ENCODE measurements around the gene IFRD1. TPM values are rescaled to one million over a fixed set of nuclear protein-coding genes. Genes with fewer than 3 reads are reported as not detected.
"Not testable (repeated sequence)": the region's sequence is repeated elsewhere in the genome, so short reads cannot be mapped to it uniquely, and the experiment has no call there.

IFRD1 gene
- total RNA-seq, 1 experiment from 2014 or later = 79.6 TPM

DNA sequence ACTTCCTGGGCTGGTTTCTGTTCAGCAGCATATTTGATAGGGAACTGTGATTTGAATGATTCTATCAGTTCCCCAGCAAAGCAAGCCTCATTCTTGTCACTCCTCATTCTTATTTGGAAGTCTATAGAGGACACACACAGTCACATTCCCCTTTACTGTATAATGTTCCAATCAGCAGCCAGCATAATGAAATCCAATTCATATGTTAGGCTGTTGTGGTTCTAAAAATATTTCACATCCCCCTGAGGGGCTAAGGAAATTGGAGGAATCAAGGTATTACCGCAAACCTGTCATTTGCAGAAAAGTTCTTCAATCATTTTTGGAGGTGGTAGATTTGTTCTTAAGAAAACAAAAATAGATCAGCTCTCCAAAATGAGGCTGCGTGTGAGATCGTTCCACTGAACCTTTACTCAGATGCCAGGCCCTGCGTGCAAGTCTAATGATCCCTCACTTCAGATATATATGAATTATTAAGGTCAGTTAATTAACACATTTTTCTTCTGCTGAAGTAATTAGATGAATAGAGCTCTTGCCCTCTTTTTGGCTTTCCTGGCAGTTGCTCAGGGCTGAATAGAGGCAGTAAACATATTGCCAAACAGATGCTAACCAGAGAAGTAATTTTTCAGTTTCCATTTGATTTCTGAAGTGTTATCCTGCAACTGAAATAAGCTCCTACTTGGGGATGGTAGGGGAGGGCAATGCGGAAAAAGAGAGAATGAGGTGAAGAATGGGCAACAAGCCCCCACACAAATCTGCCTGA lies 62.4 kb downstream of the IFRD1 start:
- intact Hi-C loops (cut with micrococcal nuclease; ENCODE audit: unreplicated experiment) = no loop called here

GRCh38 chr7:112515989-112516388 lies 65.7 kb downstream of the IFRD1 start:
- Histone ChIP-seq H2AFZ (no peak overlapping the region), H3K4me1 (replicated peaks; ENCODE audit: insufficient read depth) (no peaks in the 10 kb centered on the region), H3K36me3 (ENCODE audit: low read depth) (no peaks in the 10 kb centered on the region), H3K27ac (no peak overlapping the region), H3K79me2 (ENCODE audit: low read depth) (no peaks in the 10 kb centered on the region), H3K4me2 (no peak overlapping the region), H3K4me3 (no peak overlapping the region), H3K27me3 (ENCODE audit: insufficient read depth, low read depth) (peaks cover 23% of the 10 kb centered on the region; the same call in 1 of the 2 replicates), H3F3A (ENCODE audit: insufficient read depth, low read depth) (no peaks in the 10 kb centered on the region), H3K9me3 (ENCODE audit: insufficient read depth, low read depth) (no peaks in the 10 kb centered on the region), H3K9me2 (ENCODE audit: insufficient read depth) (no peaks in the 10 kb centered on the region), H4K20me1 (ENCODE audit: insufficient read depth) (no peaks in the 10 kb centered on the region)
- no TSS peak for BruUV-seq (replicated peaks)
- POLR2A ChIA-PET (ENCODE audit: unreplicated experiment) = no interaction called here
- CTCF ChIA-PET = no interaction called here
- intact Hi-C loops (cut with micrococcal nuclease; ENCODE audit: unreplicated experiment) = no loop called here
- TF ChIP-seq CTCF (conservative IDR thresholded peaks at IDR 0.05) (no peak), EZH2 (IDR thresholded peaks at IDR 0.05; ENCODE audit: low read depth) (no peak)
- no peak for DNase-seq

More for the DNA sequence above, 62.4 kb downstream of the IFRD1 start:
- no peak overlapping the region for H3K27ac ChIP-seq
- H3K36me3 ChIP-seq (ENCODE audit: low read depth) = no peaks in the 10 kb centered on the region
- ChIA-PET POLR2A (ENCODE audit: unreplicated experiment) (no interaction called here), CTCF (no interaction called here)
- no peak overlapping the region for H2AFZ ChIP-seq
- no peak overlapping the region for H3K4me3 ChIP-seq
- H3K79me2 ChIP-seq (ENCODE audit: low read depth) = no peaks in the 10 kb centered on the region
- no peaks in the 10 kb centered on the region for H3K9me3 ChIP-seq (ENCODE audit: insufficient read depth, low read depth)
- TF ChIP-seq CTCF (conservative IDR thresholded peaks at IDR 0.05) = no peak
- no peak for TF ChIP-seq EZH2 (IDR thresholded peaks at IDR 0.05; ENCODE audit: low read depth)
- H3K27me3 ChIP-seq (ENCODE audit: insufficient read depth, low read depth) = peaks cover 8% of the 10 kb centered on the region; the same call in 1 of the 2 replicates
- no peak overlapping the region for H3K4me2 ChIP-seq
- no peaks in the 10 kb centered on the region for H4K20me1 ChIP-seq (ENCODE audit: insufficient read depth)
- DNase-seq = no peak
- BruUV-seq (replicated peaks) = no TSS peak
- no peaks in the 10 kb centered on the region for H3F3A ChIP-seq (ENCODE audit: insufficient read depth, low read depth)
- H3K9me2 ChIP-seq (ENCODE audit: insufficient read depth) = no peaks in the 10 kb centered on the region
- H3K4me1 ChIP-seq (replicated peaks; ENCODE audit: insufficient read depth) = no peaks in the 10 kb centered on the region

DNA sequence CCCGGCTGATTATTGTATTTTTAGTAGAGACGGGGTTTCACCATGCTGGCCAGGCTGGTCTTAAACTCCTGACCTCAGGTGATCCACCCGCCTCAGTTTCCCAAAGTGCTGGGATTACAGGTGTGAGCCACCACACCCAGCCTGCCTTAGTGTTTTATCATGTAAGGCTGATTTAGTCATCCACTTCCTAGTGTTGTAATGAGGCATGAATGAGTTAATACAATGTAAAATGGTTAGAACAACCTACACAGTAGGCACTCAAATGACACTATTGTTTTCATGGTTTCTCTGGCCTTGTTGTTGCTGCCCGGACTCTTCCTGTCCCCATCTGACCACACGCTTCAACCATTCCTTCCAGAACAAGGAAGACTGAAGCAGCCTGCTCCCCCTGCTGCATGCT lies 66.2 kb downstream of the IFRD1 start:
- DNase-seq; H3K9me2 ChIP-seq (ENCODE audit: insufficient read depth); H3K36me3 ChIP-seq (ENCODE audit: low read depth); POLR2A ChIA-PET (ENCODE audit: unreplicated experiment); H3K9me3 ChIP-seq (ENCODE audit: insufficient read depth, low read depth); BruUV-seq (replicated peaks); H3K27ac ChIP-seq; H4K20me1 ChIP-seq (ENCODE audit: insufficient read depth); CTCF ChIA-PET; H3K4me3 ChIP-seq; H3K4me1 ChIP-seq (replicated peaks; ENCODE audit: insufficient read depth); H3K4me2 ChIP-seq; H3K79me2 ChIP-seq (ENCODE audit: low read depth); H3F3A ChIP-seq (ENCODE audit: insufficient read depth, low read depth); H2AFZ ChIP-seq; intact Hi-C loops (cut with micrococcal nuclease; ENCODE audit: unreplicated experiment): not testable (repeated sequence)
- peaks cover 23% of the 10 kb centered on the region; the same call in 1 of the 2 replicates for H3K27me3 ChIP-seq (ENCODE audit: insufficient read depth, low read depth)

DNA sequence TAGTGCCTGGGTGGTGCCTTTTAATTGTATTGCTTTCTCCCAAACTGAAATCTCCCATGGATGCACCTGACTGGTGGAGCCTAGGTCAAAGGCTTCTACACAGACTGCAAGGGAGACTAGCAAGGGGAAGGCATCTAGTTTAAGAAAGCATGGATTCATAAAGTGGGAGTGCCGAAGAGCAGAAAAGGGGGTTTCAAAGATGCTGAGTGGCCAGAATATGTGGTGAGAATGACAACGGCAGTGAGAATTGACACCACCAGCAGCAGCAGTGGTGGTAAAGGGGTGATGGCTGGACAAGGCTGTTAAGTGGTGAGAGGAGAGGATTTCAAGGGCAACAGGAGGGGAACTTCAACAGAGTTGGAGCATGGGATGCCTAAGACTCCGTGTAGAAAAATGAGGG lies 67.2 kb downstream of the IFRD1 start:
- no peak for DNase-seq
- CTCF ChIA-PET = no interaction called here
- BruUV-seq (replicated peaks) = no TSS peak
- Histone ChIP-seq H3K4me1 (replicated peaks; ENCODE audit: insufficient read depth) (no peaks in the 10 kb centered on the region), H3K27ac (no peak overlapping the region), H3K9me2 (ENCODE audit: insufficient read depth) (no peaks in the 10 kb centered on the region), H3K4me2 (no peak overlapping the region), H4K20me1 (ENCODE audit: insufficient read depth) (no peaks in the 10 kb centered on the region), H3K79me2 (ENCODE audit: low read depth) (no peaks in the 10 kb centered on the region), H2AFZ (no peak overlapping the region), H3K36me3 (ENCODE audit: low read depth) (no peaks in the 10 kb centered on the region), H3K9me3 (ENCODE audit: insufficient read depth, low read depth) (no peaks in the 10 kb centered on the region), H3K4me3 (no peak overlapping the region), H3F3A (ENCODE audit: insufficient read depth, low read depth) (no peaks in the 10 kb centered on the region), H3K27me3 (ENCODE audit: insufficient read depth, low read depth) (peaks cover 23% of the 10 kb centered on the region; the same call in 1 of the 2 replicates)
- intact Hi-C loops (cut with micrococcal nuclease; ENCODE audit: unreplicated experiment) = no loop called here
- TF ChIP-seq EZH2 (IDR thresholded peaks at IDR 0.05; ENCODE audit: low read depth) = no peak
- TF ChIP-seq CTCF (conservative IDR thresholded peaks at IDR 0.05) = no peak
- POLR2A ChIA-PET (ENCODE audit: unreplicated experiment) = no interaction called here

Measured in PC-9 (cell line).